HepG2 (cell line): ENCODE data around the gene PHF10. TPM values are rescaled to one million over a fixed set of nuclear protein-coding genes. Genes with fewer than 3 reads are reported as not detected.

Source experiments
- ATF4 ChIP-seq, 2 experiments: fragments of 450-650 bp in 1 of 2; sonication (generic) in 1 of 2; formaldehyde crosslinking; IDR thresholded peaks; 2 replicates each; pipeline versions ENCODE4 v1.5.0 to v1.8.0; 2020 to 2022; ENCODE audit warnings: mild to moderate bottlenecking in 1 of 2, missing genetic modification reagents in 1 of 2
- CHD2 ChIP-seq: IDR thresholded peaks from 2 replicates; pipeline ENCODE4 v1.6.1; 2011; ENCODE audit warnings: low read depth, low read length, improper control_type of control experiment
- EHMT2 ChIP-seq: fragments of 200-600 bp; sonication (generic); IDR thresholded peaks from 2 replicates; pipeline ENCODE4 v1.7.0; 2017; ENCODE audit warnings: antibody characterized with exemption, low read depth, low read length, borderline replicate concordance
- ESRRA ChIP-seq: sonication (generic); formaldehyde crosslinking; IDR thresholded peaks from 2 replicates; pipeline ENCODE4 v1.5.1; 2020; ENCODE audit warnings: mild to moderate bottlenecking, low read depth, missing genetic modification reagents
- GATAD2A ChIP-seq: IDR thresholded peaks from 2 replicates; pipeline ENCODE4 v1.6.1; 2016
- KLF16 ChIP-seq, 2 experiments: sonication (generic) in 1 of 2; formaldehyde crosslinking in 1 of 2; IDR thresholded peaks; 2 replicates each; pipeline versions ENCODE4 v1.6.1 to v1.8.0; 2016 to 2023; ENCODE audit warnings: missing genetic modification reagents in 2 of 2, missing compliant biosample characterization in 1 of 2
- SMAD9 ChIP-seq: sonication (generic); formaldehyde crosslinking; IDR thresholded peaks from 2 replicates; pipeline ENCODE4 v1.5.1; 2020; ENCODE audit warnings: mild to moderate bottlenecking, missing genetic modification reagents
- SNAPC4 ChIP-seq: sonication (generic); formaldehyde crosslinking; IDR thresholded peaks from 2 replicates; pipeline ENCODE4 v1.4.0; 2020; ENCODE audit warnings: mild to moderate bottlenecking, missing genetic modification reagents
- TCF12 ChIP-seq, 2 experiments: fragments of 450-650 bp in 1 of 2; sonication (generic) in 1 of 2; formaldehyde crosslinking in 1 of 2; IDR thresholded peaks; 2 replicates each; pipeline versions ENCODE4 v1.6.1 to v1.8.0; 2017 to 2022; ENCODE audit warnings: antibody characterized with exemption in 1 of 2, mild to moderate bottlenecking in 1 of 2, missing genetic modification reagents in 1 of 2, moderate library complexity in 1 of 2
- ZBTB34 ChIP-seq: sonication (generic); formaldehyde crosslinking; IDR thresholded peaks from 2 replicates; pipeline ENCODE4 v1.8.0; 2022; ENCODE audit warnings: mild to moderate bottlenecking, missing genetic modification reagents
- ZFY ChIP-seq: sonication (generic); formaldehyde crosslinking; IDR thresholded peaks from 2 replicates; pipeline ENCODE4 v1.4.0; 2020; ENCODE audit warnings: missing genetic modification reagents
- ZKSCAN1 ChIP-seq: fragments of 150-350 bp; IDR thresholded peaks from 2 replicates; pipeline ENCODE4 v1.6.1; 2014; ENCODE audit warnings: low read length
- ZMYM2 ChIP-seq: sonication (generic); formaldehyde crosslinking; IDR thresholded peaks from 2 replicates; pipeline ENCODE4 v1.8.0; 2022; ENCODE audit warnings: mild to moderate bottlenecking, missing genetic modification reagents
- ZNF292 ChIP-seq: sonication (generic); formaldehyde crosslinking; IDR thresholded peaks from 2 replicates; pipeline ENCODE4 v1.8.1; 2022; ENCODE audit warnings: mild to moderate bottlenecking, low read depth, missing genetic modification reagents, borderline replicate concordance
- ZNF337 ChIP-seq: sonication (generic); formaldehyde crosslinking; IDR thresholded peaks from 2 replicates; pipeline ENCODE4 v1.5.1; 2020; ENCODE audit warnings: missing genetic modification reagents, low read depth, mild to moderate bottlenecking, borderline replicate concordance
- ZNF513 ChIP-seq: sonication (generic); formaldehyde crosslinking; conservative IDR thresholded peaks from 2 replicates; pipeline ENCODE4 v1.5.0; 2020; ENCODE audit warnings: missing genetic modification reagents
- ZNF720 ChIP-seq: sonication (generic); formaldehyde crosslinking; IDR thresholded peaks from 2 replicates; pipeline ENCODE4 v1.4.0; 2020; ENCODE audit warnings: missing genetic modification reagents
- ZNF891 ChIP-seq: sonication (generic); formaldehyde crosslinking; IDR thresholded peaks from 2 replicates; pipeline ENCODE4 v1.5.0; 2020; ENCODE audit warnings: mild to moderate bottlenecking, missing genetic modification reagents
- polyA plus RNA-seq, 8 experiments: library from polyadenylated mRNA; depleted of rRNA in 3 of 8; stranded (reverse) in 7 of 8; unstranded in 1 of 8; fragments of >200 nt; fragmentation: Illumina TruSeq in 4 of 8; extraction: Trizol in 4 of 8; gene quantifications; 2 replicates each; pipeline versions ENCODE4 v1.2.1 to v1.2.3, GENCODE V29; 2011 to 2016; ENCODE audit warnings: low read depth in 4 of 8, missing spikeins in 1 of 8, mixed read lengths in 1 of 8; ENCODE audit not compliant: insufficient read depth in 1 of 8
- total RNA-seq, 5 experiments: library from RNA; depleted of rRNA; stranded (reverse); fragments of >200 nt; fragmentation: Illumina TruSeq; extraction: Trizol; gene quantifications; 2 replicates each; pipeline ENCODE4 v1.2.3, GENCODE V29; 2016; ENCODE audit warnings: low read depth in 1 of 5

The PHF10 gene
- total and polyA plus RNA-seq, 2 of the 13 experiments (the other 11 are each of a cell fraction or from before 2014, with no cell fraction given): 42.1 to 84.1 TPM

GRCh38 chr6:169701311-169701953 lies 22.9 kb downstream of the PHF10 start (continued):
- peak; percentile 84 for TF ChIP-seq SNAPC4 (CRISPR knock-in tag)
- TF ChIP-seq ZKSCAN1: no peak
- no peak for TF ChIP-seq ZBTB34 (CRISPR knock-in tag)
- peak; percentile 70 for TF ChIP-seq ZNF891
- peak in 1 of 2 experiments; percentile 76; a peak in 1 of 4 replicates for TF ChIP-seq KLF16 (CRISPR knock-in tag; IDR thresholded peaks at IDR 0.05)
- TF ChIP-seq ZNF292 (CRISPR knock-in tag): no peak
- no peak for TF ChIP-seq GATAD2A (CRISPR knock-in tag)
- TF ChIP-seq CHD2: no peak
- no peak for TF ChIP-seq EHMT2
- peak; percentile 43; the same call in 1 of the 2 replicates for TF ChIP-seq ZMYM2 (CRISPR knock-in tag)
- peak; percentile 83; the same call in 1 of the 2 replicates for TF ChIP-seq ZNF337 (CRISPR knock-in tag)
- TF ChIP-seq ZNF513 (CRISPR knock-in tag): no peak
- TF ChIP-seq ZFY (CRISPR knock-in tag): no peak
- TF ChIP-seq ZNF720 (CRISPR knock-in tag): no peak
- TF ChIP-seq ATF4 (CRISPR knock-in tag; IDR thresholded peaks at IDR 0.05): no peak
- TF ChIP-seq ESRRA (CRISPR knock-in tag): peak; percentile 61; the same call in 1 of the 2 replicates
- TF ChIP-seq SMAD9 (CRISPR knock-in tag): peak; percentile 95
- TF ChIP-seq TCF12 (IDR thresholded peaks at IDR 0.05): no peak
- 0 out of 2 replicates have a peak, but pooled peaks have one; percentile 27 for TF ChIP-seq TCF12 (CRISPR knock-in tag; IDR thresholded peaks at IDR 0.05)
